Measurements from ENCODE around the gene CNTN1.

DNA sequence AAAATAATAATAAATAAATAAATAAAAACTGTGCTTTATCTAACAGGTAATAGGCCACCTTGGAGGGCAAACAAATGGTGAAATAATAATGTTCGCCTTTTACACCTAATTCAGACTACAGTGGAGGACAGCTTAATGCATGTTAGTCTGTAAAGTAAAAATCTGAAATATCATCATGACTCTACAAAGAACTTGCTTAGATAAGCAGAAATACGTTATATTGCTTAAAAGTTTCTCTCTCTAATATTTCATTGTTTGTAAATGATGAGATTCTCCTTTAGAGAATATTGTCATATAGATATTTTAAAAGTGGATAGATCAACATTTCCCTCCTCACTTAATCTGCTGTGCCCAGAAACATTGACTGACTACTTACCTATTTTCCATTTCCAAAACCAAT, 397.2 kb downstream of the CNTN1 start:
- TF ChIP-seq EGR1 (IDR thresholded peaks at IDR 0.05; ENCODE audit: low read depth) (no peak), CTCF (IDR thresholded peaks at IDR 0.05 in 2 of 3, conservative IDR thresholded peaks at IDR 0.05 in 1 of 3; ENCODE audit: borderline replicate concordance in 1 of 3, insufficient read depth in 1 of 3, low read depth in 2 of 3, low read length in 2 of 3) (no peak), POLR2A (IDR thresholded peaks at IDR 0.05; ENCODE audit: borderline replicate concordance, extremely low read depth, insufficient read depth, insufficient read length) (no peak), EZH2 (IDR thresholded peaks at IDR 0.05) (no peak), RAD21 (IDR thresholded peaks at IDR 0.05; ENCODE audit: low read depth) (no peak), ZNF274 (IDR thresholded peaks at IDR 0.05; ENCODE audit: low read depth, low read length) (no peak), SP1 (IDR thresholded peaks at IDR 0.05; ENCODE audit: low read depth) (no peak), POLR2AphosphoS5 (IDR thresholded peaks at IDR 0.05; ENCODE audit: low read depth, low read length) (no peak)
- TF ChIP-seq, protein P1, sequence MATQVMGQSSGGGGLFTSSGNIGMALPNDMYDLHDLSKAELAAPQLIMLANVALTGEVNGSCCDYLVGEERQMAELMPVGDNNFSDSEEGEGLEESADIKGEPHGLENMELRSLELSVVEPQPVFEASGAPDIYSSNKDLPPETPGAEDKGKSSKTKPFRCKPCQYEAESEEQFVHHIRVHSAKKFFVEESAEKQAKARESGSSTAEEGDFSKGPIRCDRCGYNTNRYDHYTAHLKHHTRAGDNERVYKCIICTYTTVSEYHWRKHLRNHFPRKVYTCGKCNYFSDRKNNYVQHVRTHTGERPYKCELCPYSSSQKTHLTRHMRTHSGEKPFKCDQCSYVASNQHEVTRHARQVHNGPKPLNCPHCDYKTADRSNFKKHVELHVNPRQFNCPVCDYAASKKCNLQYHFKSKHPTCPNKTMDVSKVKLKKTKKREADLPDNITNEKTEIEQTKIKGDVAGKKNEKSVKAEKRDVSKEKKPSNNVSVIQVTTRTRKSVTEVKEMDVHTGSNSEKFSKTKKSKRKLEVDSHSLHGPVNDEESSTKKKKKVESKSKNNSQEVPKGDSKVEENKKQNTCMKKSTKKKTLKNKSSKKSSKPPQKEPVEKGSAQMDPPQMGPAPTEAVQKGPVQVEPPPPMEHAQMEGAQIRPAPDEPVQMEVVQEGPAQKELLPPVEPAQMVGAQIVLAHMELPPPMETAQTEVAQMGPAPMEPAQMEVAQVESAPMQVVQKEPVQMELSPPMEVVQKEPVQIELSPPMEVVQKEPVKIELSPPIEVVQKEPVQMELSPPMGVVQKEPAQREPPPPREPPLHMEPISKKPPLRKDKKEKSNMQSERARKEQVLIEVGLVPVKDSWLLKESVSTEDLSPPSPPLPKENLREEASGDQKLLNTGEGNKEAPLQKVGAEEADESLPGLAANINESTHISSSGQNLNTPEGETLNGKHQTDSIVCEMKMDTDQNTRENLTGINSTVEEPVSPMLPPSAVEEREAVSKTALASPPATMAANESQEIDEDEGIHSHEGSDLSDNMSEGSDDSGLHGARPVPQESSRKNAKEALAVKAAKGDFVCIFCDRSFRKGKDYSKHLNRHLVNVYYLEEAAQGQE (IDR thresholded peaks at IDR 0.05; ENCODE audit: low read depth), result no peak

Data from HCT116 (cell line).